Ishikawa (cell line): Measurements from ENCODE around the gene TMEM138.

ENCODE experiments used
- CEBPB ChIP-seq: IDR thresholded peaks from 2 replicates; pipeline ENCODE4 v1.6.1; 2012
- CREB1 ChIP-seq: IDR thresholded peaks from 2 replicates; pipeline ENCODE4 v1.6.1; 2012; ENCODE audit warnings: low read depth
- EGR1 ChIP-seq: IDR thresholded peaks from 2 replicates; pipeline ENCODE4 v1.6.1; 2012
- EP300 ChIP-seq: IDR thresholded peaks from 2 replicates; pipeline ENCODE4 v1.6.1; 2012; ENCODE audit warnings: borderline replicate concordance
- FOXM1 ChIP-seq: IDR thresholded peaks from 2 replicates; pipeline ENCODE4 v1.6.1; 2012; ENCODE audit warnings: low read depth, borderline replicate concordance
- RAD21 ChIP-seq: IDR thresholded peaks from 2 replicates; pipeline ENCODE4 v1.6.1; 2012; ENCODE audit warnings: low read depth
- TAF1 ChIP-seq: IDR thresholded peaks from 2 replicates; pipeline ENCODE4 v1.6.1; 2012; ENCODE audit warnings: low read depth, mild to moderate bottlenecking
- TCF12 ChIP-seq: IDR thresholded peaks from 2 replicates; pipeline ENCODE4 v1.6.1; 2012; ENCODE audit warnings: low read depth
- TEAD4 ChIP-seq: IDR thresholded peaks from 2 replicates; pipeline ENCODE4 v1.6.1; 2012
- ZBTB7A ChIP-seq: IDR thresholded peaks from 2 replicates; pipeline ENCODE4 v1.6.1; 2012; ENCODE audit warnings: low read depth
- TF ChIP-seq, protein P1 (sequence below): IDR thresholded peaks from 2 replicates; pipeline ENCODE4 v1.6.1; 2012
- TF ChIP-seq, protein P2 (sequence below): IDR thresholded peaks from 2 replicates; pipeline ENCODE4 v1.6.1; 2012; ENCODE audit warnings: low read depth, mild to moderate bottlenecking
- TF ChIP-seq, protein P3 (sequence below): IDR thresholded peaks from 2 replicates; pipeline ENCODE4 v1.6.1; 2012

DNA sequence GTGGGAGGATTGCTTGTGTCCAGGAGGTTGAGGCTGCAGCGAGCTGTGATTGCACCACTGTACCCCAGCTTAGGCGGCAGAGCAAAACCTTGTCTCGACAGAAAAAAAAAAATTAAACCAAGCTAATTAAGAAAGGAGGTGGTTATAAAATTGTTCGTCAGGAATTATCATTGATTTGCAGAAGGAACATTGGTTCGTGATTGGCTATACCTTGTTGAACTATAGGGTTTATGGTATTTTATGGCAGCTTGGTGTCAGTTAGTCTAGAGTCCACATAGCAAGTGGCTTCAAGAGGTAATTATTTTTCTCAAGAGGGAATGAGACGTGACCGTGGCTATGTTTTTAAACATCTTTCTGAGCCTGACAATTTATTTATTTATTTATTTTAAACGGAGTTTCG, 18.7 kb downstream of the TMEM138 start:
- TF ChIP-seq CEBPB (no peak), RAD21 (no peak), EP300 (no peak), TAF1 (no peak), CREB1 (no peak), ZBTB7A (no peak), TEAD4 (no peak), TCF12 (no peak), EGR1 (no peak), FOXM1 (no peak)
- TF ChIP-seq, protein P1, sequence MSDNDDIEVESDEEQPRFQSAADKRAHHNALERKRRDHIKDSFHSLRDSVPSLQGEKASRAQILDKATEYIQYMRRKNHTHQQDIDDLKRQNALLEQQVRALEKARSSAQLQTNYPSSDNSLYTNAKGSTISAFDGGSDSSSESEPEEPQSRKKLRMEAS: no peak
- TF ChIP-seq, protein P2, sequence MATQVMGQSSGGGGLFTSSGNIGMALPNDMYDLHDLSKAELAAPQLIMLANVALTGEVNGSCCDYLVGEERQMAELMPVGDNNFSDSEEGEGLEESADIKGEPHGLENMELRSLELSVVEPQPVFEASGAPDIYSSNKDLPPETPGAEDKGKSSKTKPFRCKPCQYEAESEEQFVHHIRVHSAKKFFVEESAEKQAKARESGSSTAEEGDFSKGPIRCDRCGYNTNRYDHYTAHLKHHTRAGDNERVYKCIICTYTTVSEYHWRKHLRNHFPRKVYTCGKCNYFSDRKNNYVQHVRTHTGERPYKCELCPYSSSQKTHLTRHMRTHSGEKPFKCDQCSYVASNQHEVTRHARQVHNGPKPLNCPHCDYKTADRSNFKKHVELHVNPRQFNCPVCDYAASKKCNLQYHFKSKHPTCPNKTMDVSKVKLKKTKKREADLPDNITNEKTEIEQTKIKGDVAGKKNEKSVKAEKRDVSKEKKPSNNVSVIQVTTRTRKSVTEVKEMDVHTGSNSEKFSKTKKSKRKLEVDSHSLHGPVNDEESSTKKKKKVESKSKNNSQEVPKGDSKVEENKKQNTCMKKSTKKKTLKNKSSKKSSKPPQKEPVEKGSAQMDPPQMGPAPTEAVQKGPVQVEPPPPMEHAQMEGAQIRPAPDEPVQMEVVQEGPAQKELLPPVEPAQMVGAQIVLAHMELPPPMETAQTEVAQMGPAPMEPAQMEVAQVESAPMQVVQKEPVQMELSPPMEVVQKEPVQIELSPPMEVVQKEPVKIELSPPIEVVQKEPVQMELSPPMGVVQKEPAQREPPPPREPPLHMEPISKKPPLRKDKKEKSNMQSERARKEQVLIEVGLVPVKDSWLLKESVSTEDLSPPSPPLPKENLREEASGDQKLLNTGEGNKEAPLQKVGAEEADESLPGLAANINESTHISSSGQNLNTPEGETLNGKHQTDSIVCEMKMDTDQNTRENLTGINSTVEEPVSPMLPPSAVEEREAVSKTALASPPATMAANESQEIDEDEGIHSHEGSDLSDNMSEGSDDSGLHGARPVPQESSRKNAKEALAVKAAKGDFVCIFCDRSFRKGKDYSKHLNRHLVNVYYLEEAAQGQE: no peak
- TF ChIP-seq, protein P3, sequence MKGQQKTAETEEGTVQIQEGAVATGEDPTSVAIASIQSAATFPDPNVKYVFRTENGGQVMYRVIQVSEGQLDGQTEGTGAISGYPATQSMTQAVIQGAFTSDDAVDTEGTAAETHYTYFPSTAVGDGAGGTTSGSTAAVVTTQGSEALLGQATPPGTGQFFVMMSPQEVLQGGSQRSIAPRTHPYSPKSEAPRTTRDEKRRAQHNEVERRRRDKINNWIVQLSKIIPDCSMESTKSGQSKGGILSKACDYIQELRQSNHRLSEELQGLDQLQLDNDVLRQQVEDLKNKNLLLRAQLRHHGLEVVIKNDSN: no peak
